HG02610 (cell line): ENCODE measurements around the gene CILP2.

Experiments
- ATAC-seq: cut with Tn5 transposase; IDR thresholded peaks from one replicate; pipeline ENCODE4 v1.9.1; 2021; ENCODE audit warnings: mild to moderate bottlenecking, moderate library complexity; ENCODE audit not compliant: unreplicated experiment

The CILP2 gene

DNA sequence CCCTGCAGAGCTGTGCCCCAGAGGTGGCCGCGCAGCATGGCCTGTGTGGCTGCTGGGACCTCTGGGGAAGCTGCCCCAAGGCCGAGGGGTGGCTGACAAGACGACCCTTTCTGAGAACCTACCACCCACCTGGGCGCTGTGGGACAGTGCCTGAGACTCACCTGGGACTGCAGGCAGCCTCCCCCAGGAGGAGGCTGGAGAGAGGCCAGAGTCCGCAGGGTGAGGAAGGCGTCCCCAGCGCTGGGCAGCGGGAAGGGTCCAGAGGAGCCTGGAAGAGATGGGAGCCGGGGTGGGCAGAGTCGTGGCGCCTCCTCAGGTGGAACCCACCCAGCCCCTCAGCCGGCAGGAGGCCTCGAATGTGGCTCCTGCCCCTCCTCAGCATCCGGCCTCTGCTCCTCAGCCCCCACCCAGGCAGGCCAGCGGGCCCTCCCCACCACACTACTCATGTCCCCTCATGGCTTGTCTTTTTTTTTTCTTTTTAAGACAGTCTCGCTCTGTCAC lies 25.3 kb downstream of the CILP2 start:
- no peak for ATAC-seq

DNA sequence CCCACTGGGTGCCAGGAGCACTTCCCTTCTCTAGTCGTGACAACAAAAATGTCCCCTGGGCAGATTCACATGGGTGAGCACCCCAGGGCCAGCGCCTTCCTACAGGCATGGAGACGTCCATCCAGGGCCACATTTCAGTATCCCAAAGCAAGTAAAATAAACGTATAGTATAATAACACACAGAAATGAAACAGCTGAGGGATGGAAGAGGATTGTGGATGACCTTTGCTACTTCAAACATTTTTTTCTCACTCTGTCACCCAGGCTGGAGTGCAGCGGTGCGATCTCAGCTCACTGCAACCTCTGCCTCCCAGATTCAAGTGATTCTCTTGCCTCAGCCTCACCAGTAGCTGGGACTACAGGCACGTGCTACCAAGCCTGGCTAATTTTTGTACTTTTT lies 28.2 kb downstream of the CILP2 start:
- ATAC-seq, result no peak

- no peak for ATAC-seq
Measured at GRCh38 chr19:19567391-19567790, 29.3 kb downstream of the CILP2 start.

GRCh38 chr19:19568802-19569756 lies 31.0 kb downstream of the CILP2 start:
- no peak for ATAC-seq

GRCh38 chr19:19570571-19570970 lies 32.5 kb downstream of the CILP2 start:
- no peak for ATAC-seq

DNA sequence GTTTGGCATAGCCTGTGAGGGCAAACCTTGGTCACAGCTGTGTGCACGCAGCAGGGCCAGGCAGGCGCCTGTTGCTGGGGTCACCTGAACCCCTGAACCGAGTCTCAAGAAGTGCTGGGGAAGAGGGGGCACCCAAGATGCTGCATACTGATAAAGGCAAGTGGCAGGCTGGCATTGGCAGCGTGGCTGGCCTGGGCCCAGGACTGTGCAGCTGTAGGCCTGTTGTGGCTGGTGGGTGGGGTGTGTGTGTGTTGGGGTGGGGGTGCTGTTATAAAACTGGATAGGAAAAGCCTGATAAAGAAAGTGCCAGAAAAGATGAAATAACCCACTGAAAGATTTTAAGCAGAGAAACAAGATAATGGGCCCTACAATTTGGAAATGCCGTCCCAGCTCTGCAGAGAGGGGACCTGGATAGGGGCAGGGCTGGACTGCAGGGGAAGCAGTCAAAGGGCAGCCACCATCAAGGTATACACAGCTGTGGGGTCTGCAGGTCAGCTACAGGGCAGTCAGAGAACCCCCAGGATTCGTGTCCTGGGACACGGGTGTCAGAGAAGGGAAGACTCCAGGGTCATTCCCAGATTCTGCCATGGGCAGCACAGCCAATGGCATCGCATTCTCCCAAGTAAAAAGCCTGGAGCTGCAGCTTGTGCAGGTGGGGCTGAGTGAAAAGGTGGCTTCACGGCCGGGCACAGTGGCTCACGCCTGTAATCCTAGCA lies 33.2 kb downstream of the CILP2 start:
- no peak for ATAC-seq

DNA sequence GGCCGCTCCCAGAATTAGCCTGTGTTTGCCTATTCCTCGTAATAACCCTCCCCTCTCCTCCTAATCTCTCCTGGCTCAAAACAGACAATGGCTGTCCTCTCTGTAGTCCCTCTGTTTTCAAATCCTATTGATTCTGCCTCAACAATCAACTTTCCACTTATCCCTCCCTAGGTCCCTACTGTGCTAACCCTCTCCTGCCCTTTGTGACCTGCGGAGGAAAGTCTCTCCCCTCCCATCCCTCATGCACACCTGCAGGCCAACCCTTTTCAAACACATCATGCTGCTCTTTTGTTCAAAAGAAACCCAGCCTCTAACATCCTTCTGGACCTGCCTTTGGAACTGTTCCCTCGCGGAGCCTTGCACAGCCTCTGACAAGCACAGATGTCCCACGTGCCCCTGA lies 37.3 kb downstream of the CILP2 start:
- no peak for ATAC-seq

DNA sequence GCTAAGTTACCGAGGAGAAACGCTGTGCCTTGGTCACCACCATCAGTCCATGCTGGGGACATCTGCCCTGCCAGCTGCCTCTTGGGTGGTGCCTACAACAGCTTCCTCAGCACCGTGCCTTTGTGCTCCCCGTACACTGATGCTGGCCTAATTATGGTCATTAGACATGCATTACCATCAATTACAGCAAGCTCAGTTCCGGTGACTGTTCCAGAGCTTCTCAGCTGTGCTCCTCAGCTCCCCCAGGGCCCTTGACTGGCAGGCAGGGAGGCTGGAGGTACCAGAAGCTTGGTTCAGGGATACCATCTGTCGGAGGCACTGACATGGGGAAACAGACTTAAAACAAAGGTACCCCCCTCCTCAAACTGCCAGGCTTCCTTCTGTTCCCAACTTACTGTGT lies 40.2 kb downstream of the CILP2 start:
- ATAC-seq, result no peak

- no peak for ATAC-seq
Measured at GRCh38 chr19:19579533-19580361, 41.7 kb downstream of the CILP2 start.

DNA sequence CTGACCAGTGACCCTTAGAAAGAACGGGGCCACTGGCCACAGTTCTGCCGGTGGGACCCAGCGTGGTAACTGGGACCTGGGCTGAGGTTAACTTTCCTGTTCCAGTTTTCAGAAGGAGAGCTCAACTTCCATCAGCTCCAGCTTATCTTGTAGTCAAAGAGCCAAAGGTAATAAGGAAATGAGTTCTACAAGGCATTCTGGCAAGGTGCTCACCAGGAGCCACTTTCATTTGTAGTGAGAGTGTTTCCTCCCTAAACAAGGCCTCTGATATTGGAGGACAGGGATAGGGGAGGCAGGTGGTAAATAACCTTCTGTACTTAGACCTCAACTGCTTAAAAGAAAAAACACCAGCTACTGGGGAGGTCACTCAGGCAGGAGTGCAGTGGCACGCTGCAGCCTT lies 42.4 kb downstream of the CILP2 start:
- no peak for ATAC-seq

GRCh38 chr19:19581391-19581790 lies 43.3 kb downstream of the CILP2 start:
- no peak for ATAC-seq

DNA sequence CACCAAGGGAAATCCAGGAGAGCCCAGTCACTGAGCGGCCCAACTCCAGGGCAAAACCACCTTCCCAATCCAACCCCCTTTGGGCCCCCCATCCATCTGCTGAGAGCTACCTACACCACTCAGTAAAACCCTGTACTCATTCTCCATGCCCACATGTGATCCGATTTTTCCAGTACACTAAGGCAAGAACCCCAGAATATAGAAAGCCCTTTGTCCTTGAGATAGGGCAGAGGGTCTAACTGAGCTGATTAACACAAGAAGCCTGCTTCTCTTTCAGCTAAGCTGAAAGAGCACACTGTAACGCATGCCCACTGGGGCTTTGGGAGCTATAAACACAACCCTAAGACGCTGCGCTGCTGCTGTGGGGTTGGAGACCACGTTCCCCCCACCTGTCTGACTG lies 44.4 kb downstream of the CILP2 start:
- no peak for ATAC-seq

DNA sequence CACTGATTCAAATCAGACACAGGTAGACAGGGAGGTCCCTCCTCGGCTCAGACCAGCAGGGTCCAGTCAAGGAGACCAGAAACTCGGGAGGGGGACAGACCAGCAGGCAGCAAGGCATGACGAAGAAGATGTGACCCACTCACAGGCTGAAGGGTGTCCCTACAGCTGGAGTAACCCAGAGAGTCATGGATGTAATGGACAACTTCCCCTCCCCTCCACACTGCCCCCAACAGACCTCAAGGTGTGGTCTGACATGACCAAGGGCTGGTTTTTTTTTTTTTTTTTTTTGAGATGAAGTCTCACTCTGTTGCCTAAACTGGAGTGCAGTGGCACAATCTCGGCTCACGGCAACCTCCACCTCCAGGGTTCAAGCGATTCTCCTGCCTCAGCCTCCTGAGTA lies 46.3 kb downstream of the CILP2 start:
- ATAC-seq, result no peak

- ATAC-seq, result no peak
Measured at GRCh38 chr19:19587771-19588170, 49.7 kb downstream of the CILP2 start.

DNA sequence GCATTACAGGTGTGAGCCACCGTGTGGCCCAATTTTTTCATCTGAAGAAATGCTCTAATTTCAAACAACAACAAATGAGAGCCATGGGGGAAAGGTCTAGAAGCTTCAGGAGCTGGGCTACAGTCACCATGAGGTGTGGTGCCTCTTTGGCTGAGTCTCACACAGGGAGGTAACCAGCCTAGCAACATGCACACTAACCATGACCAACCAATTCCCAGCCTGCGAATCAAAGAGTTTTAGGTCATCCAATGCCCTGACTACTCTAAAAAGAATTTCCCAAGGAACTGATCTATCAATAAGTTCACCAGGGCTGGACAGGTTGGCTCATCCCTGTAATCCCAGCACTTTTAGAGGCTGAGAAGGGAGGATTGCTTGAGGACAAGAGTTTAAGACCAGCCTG lies 50.5 kb downstream of the CILP2 start:
- no peak for ATAC-seq

DNA sequence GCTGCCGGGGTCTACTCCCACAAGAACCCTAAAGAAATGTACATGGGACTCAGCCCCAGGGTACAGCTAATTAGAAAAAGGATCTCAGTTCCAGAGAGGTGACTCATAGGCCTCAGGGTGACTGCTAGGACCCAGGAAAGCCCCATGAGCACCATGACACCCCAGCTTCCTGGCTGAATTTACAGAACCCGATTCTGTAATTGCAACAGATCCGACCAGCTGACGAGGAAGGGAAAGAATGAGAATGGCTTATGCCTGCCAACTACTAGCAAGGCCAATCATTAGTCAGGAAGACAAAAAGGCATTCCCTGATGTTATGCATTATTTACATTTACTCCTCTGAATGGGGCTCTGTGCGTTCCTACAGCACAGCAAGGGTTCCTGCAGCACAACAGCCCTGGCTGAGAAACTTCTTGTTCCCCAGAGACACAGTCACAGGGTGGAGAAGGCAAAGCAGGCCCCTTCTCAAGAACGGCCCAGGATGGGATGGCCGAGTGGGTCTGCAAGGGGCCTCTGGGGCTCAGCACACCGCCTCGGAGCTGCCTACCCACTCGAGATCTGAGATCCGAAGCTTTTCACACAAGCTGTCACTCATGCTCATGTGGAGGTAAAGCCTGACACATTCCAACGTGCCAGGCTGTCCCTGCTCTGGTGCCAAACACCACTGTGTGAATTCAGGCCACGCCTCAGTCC lies 53.2 kb downstream of the CILP2 start:
- ATAC-seq, result peak; percentile 44

- no peak for ATAC-seq
Measured at GRCh38 chr19:19592690-19593089, 54.6 kb downstream of the CILP2 start.

DNA sequence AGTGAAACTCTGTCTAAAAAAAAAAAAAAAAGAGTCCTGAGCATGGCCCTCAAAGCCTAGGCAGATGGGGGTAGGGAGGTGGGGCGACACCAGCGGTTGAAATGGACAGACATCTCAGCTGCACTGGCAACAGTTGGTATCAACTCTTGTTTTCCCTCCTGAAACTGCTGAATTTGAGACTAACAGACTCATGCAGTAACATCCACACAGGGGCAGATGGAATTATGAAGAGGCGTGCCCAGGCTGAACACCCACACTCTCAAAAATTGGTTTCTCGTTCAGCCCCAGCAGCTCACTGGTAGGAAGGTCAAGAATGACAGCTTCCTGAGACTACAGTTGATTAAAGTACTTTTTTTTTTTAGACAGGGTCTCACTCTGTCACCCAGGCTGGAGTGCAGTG lies 56.3 kb downstream of the CILP2 start:
- ATAC-seq, result no peak

- no peak for ATAC-seq
Measured at GRCh38 chr19:19595171-19595701, 57.2 kb downstream of the CILP2 start.
